Right atrium auricular region (tissue), 2 donors: ENCODE measurements around the gene TMED3. TPM values are rescaled to one million over a fixed set of nuclear protein-coding genes. Genes with fewer than 3 reads are reported as not detected.

ENCODE experiments used
- DNase-seq: peaks from one replicate; pipeline ENCODE4 v3.0.0-alpha.2; 2019; ENCODE audit warnings: low spot score
- H3K27ac ChIP-seq, 2 donors: fragments of 200-600 bp; sonication (generic); 1 replicate in 1 of 2; 2 replicates in 1 of 2; pipeline ENCODE4 v1.5.1; 2016 to 2019
- H3K27me3 ChIP-seq, 2 donors: fragments of 200-600 bp; sonication (generic); one replicate each; pipeline versions ENCODE4 v1.5.1 to v1.6.0; 2017 to 2019
- H3K36me3 ChIP-seq: fragments of 200-600 bp; sonication (generic); one replicate; pipeline ENCODE4 v1.5.1; 2016
- H3K4me1 ChIP-seq, 2 donors: fragments of 200-600 bp; sonication (generic); one replicate each; pipeline versions ENCODE4 v1.5.1 to v1.6.0; 2017 to 2019
- H3K4me3 ChIP-seq, 2 donors: fragments of 200-600 bp; sonication (generic); 1 replicate in 1 of 2; 2 replicates in 1 of 2; pipeline ENCODE4 v1.5.1; 2017 to 2019; ENCODE audit warnings: mild to moderate bottlenecking in 1 of 2, moderate library complexity in 1 of 2
- H3K9me3 ChIP-seq, 2 donors: fragments of 200-600 bp; sonication (generic); one replicate each; pipeline ENCODE4 v1.5.1; 2019
- CTCF ChIP-seq, 2 donors: fragments of 200-600 bp; sonication (generic); IDR thresholded peaks; one replicate each; pipeline ENCODE4 v1.5.1; 2019; ENCODE audit warnings: antibody characterized with exemption in 2 of 2
- total RNA-seq, 2 donors: library from RNA; depleted of rRNA; stranded (reverse); fragments of >200 nt; gene quantifications; one replicate each; pipeline ENCODE4 v1.1.0, GENCODE V29; 2016

TMED3 gene
- total RNA-seq, 2 donors from 2014 or later, result 42.7 to 64.0 TPM

- H3K4me3 ChIP-seq, result no peak overlapping the region
- no peak overlapping the region for H3K27ac ChIP-seq
- no peaks in the 10 kb centered on the region for H3K27me3 ChIP-seq
- no peak for TF ChIP-seq CTCF (IDR thresholded peaks at IDR 0.05)
- no peak for DNase-seq
- H3K36me3 ChIP-seq, result no peaks in the 10 kb centered on the region
- no peaks in the 10 kb centered on the region for H3K4me1 ChIP-seq
- no peaks in the 10 kb centered on the region for H3K9me3 ChIP-seq
These were observed 47.2 kb downstream of the TMED3 start for GRCh38 chr15:79358069-79358468.

- Histone ChIP-seq H3K27me3 (no peaks in the 10 kb centered on the region), H3K36me3 (no peaks in the 10 kb centered on the region), H3K4me3 (no peak overlapping the region), H3K9me3 (no peaks in the 10 kb centered on the region), H3K4me1 (no peaks in the 10 kb centered on the region), H3K27ac (no peak overlapping the region)
- DNase-seq, result no peak
- no peak for TF ChIP-seq CTCF (IDR thresholded peaks at IDR 0.05)
These were observed 53.8 kb downstream of the TMED3 start for GRCh38 chr15:79364571-79365240.

GRCh38 chr15:79365765-79366164 is 54.9 kb downstream of the TMED3 start:
- H3K27me3 ChIP-seq, result no peaks in the 10 kb centered on the region
- H3K4me1 ChIP-seq, result peaks cover 0 to 6% of the 10 kb centered on the region in 2 donors
- no peaks in the 10 kb centered on the region for H3K9me3 ChIP-seq
- DNase-seq, result no peak
- no peak overlapping the region for H3K27ac ChIP-seq
- no peak overlapping the region for H3K4me3 ChIP-seq
- H3K36me3 ChIP-seq, result no peaks in the 10 kb centered on the region
- no peak for TF ChIP-seq CTCF (IDR thresholded peaks at IDR 0.05)

- Histone ChIP-seq H3K27ac (no peak overlapping the region), H3K4me1 (peaks cover 0 to 8% of the 10 kb centered on the region in 2 donors), H3K36me3 (no peaks in the 10 kb centered on the region), H3K9me3 (no peaks in the 10 kb centered on the region), H3K4me3 (no peak overlapping the region), H3K27me3 (no peaks in the 10 kb centered on the region)
- no peak for TF ChIP-seq CTCF (IDR thresholded peaks at IDR 0.05)
- DNase-seq, result no peak
These were observed 55.8 kb downstream of the TMED3 start for GRCh38 chr15:79366691-79367090.

GRCh38 chr15:79370716-79371115 is 59.8 kb downstream of the TMED3 start:
- no peak for DNase-seq
- Histone ChIP-seq H3K9me3 (no peaks in the 10 kb centered on the region), H3K27me3 (no peaks in the 10 kb centered on the region), H3K36me3 (no peaks in the 10 kb centered on the region), H3K4me3 (no peak overlapping the region), H3K27ac (no peak overlapping the region), H3K4me1 (peaks cover 0 to 8% of the 10 kb centered on the region in 2 donors)
- no peak for TF ChIP-seq CTCF (IDR thresholded peaks at IDR 0.05)

- TF ChIP-seq CTCF (IDR thresholded peaks at IDR 0.05), result no peak
These were observed 60.7 kb downstream of the TMED3 start for GRCh38 chr15:79371591-79371990.

More at GRCh38 chr15:79371591-79371990, 60.7 kb downstream of the TMED3 start:
- H3K4me3 ChIP-seq, result no peak overlapping the region
- H3K27me3 ChIP-seq, result no peaks in the 10 kb centered on the region
- peaks cover 0 to 8% of the 10 kb centered on the region in 2 donors for H3K4me1 ChIP-seq
- no peaks in the 10 kb centered on the region for H3K36me3 ChIP-seq
- no peak overlapping the region for H3K27ac ChIP-seq
- DNase-seq, result no peak
- H3K9me3 ChIP-seq, result no peaks in the 10 kb centered on the region
